ENCODE results near the gene NAV1.

DNA sequence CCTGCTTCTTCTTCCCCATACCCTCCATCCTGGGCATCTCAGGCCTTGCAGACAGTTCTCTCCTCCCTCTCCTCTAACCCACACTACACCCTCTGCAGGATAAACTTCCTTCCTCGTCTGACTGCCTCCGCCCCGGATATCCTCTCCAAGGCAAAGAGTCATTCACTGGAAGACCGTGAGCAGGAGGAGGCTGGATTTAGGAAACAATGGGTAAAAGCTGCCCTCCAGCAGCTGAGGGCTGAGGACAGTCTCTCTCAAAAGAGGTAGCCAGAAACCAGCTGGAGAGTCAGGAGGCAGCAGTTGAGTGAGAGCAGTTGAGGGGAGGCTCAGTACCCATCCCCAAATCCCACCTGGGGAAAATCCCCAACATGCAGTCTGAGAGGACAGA is 33.4 kb upstream of the NAV1 start:
- TF ChIP-seq, protein P1, sequence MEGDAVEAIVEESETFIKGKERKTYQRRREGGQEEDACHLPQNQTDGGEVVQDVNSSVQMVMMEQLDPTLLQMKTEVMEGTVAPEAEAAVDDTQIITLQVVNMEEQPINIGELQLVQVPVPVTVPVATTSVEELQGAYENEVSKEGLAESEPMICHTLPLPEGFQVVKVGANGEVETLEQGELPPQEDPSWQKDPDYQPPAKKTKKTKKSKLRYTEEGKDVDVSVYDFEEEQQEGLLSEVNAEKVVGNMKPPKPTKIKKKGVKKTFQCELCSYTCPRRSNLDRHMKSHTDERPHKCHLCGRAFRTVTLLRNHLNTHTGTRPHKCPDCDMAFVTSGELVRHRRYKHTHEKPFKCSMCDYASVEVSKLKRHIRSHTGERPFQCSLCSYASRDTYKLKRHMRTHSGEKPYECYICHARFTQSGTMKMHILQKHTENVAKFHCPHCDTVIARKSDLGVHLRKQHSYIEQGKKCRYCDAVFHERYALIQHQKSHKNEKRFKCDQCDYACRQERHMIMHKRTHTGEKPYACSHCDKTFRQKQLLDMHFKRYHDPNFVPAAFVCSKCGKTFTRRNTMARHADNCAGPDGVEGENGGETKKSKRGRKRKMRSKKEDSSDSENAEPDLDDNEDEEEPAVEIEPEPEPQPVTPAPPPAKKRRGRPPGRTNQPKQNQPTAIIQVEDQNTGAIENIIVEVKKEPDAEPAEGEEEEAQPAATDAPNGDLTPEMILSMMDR (IDR thresholded peaks at IDR 0.05 in 8 of 11, conservative IDR thresholded peaks at IDR 0.05 in 3 of 11): no peak
- TF ChIP-seq POLR2AphosphoS5 (IDR thresholded peaks at IDR 0.05) (peak in 2 of 3 donors; percentile 41 to 76), POLR2A (IDR thresholded peaks at IDR 0.05) (no peak)

All from spleen (tissue), 7 donors.